OCI-LY7 (cell line): ENCODE data around the gene ELP4. TPM values are rescaled to one million over a fixed set of nuclear protein-coding genes. Genes with fewer than 3 reads are reported as not detected.

Experiments
- BruUV-seq: library from RNA; stranded (reverse); fragments of 400-500 nt; replicated peaks from 2 replicates; lab custom pipeline; 2021; lab: Mats Ljungman, UMichigan
- CTCF ChIA-PET: fragments of 300-600 bp; sonication (Branson Sonifier 250); formaldehyde crosslinking; loops from one replicate; lab custom pipeline; 2022; ENCODE audit warnings: antibody characterized with exemption; ENCODE audit not compliant: unreplicated experiment; lab: Charles Lee
- POLR2A ChIA-PET: fragments of 300-600 bp; sonication (Branson Sonifier 250); formaldehyde crosslinking; loops from one replicate; lab custom pipeline; 2022; ENCODE audit warnings: antibody characterized with exemption; lab: Charles Lee
- DNase-seq: peaks from one replicate; pipeline ENCODE4 v3.0.0-alpha.2; 2015; ENCODE audit warnings: low spot score
- H2AFZ ChIP-seq: fragments of 200-600 bp; sonication (generic), shearing (Covaris generic); 2 replicates; pipeline ENCODE4 v1.6.1; 2014; ENCODE audit warnings: mild to moderate bottlenecking, antibody characterized with exemption, low read length, moderate library complexity
- H3K27ac ChIP-seq: fragments of 200-600 bp; sonication (generic); 2 replicates; pipeline ENCODE4 v1.5.1; 2014; ENCODE audit warnings: mixed run types, low read depth, mild to moderate bottlenecking, moderate library complexity, low read length, inconsistent platforms; ENCODE audit not compliant: poor library complexity, severe bottlenecking
- H3K36me3 ChIP-seq: fragments of 200-600 bp; sonication (generic); 2 replicates; pipeline ENCODE4 v1.6.1; 2014; ENCODE audit warnings: mild to moderate bottlenecking, antibody characterized with exemption, low read length, moderate library complexity, mixed read lengths; ENCODE audit not compliant: insufficient read depth
- H3K4me1 ChIP-seq: fragments of 200-600 bp; sonication (generic); 2 replicates; pipeline ENCODE4 v1.5.1; 2014; ENCODE audit warnings: mild to moderate bottlenecking, low read length; ENCODE audit not compliant: insufficient read depth, poor library complexity, severe bottlenecking
- H3K4me2 ChIP-seq: fragments of 200-600 bp; sonication (generic); 2 replicates; pipeline ENCODE4 v1.6.1; 2014; ENCODE audit warnings: mild to moderate bottlenecking, low read length
- H3K4me3 ChIP-seq: fragments of 200-600 bp; sonication (generic); 2 replicates; pipeline ENCODE4 v1.5.1; 2014; ENCODE audit warnings: mild to moderate bottlenecking, low read depth, low read length; ENCODE audit not compliant: poor library complexity, severe bottlenecking
- H3K79me2 ChIP-seq: fragments of 200-600 bp; sonication (generic); 2 replicates; pipeline ENCODE4 v1.6.1; 2016; ENCODE audit warnings: low read depth, mild to moderate bottlenecking, low read length, moderate library complexity, mixed read lengths; ENCODE audit not compliant: insufficient read depth
- H3K9me2 ChIP-seq: fragments of 200-600 bp; sonication (generic); 2 replicates; pipeline ENCODE4 v1.6.1; 2016; ENCODE audit warnings: mild to moderate bottlenecking, low read length, mixed read lengths; ENCODE audit not compliant: insufficient read depth
- H3K9me3 ChIP-seq: fragments of 200-600 bp; sonication (generic); 2 replicates; pipeline ENCODE4 v1.6.1; 2014; ENCODE audit warnings: mild to moderate bottlenecking, mixed run types, low read length, mixed read lengths
- H4K20me1 ChIP-seq: fragments of 200-600 bp; sonication (generic); 2 replicates; pipeline ENCODE4 v1.6.1; 2014; ENCODE audit warnings: mild to moderate bottlenecking, antibody characterized with exemption, low read length, moderate library complexity, mixed read lengths; ENCODE audit not compliant: insufficient read depth
- CTCF ChIP-seq: fragments of 200-600 bp; sonication (generic); conservative IDR thresholded peaks from 2 replicates; pipeline ENCODE4 v1.5.1; 2014; ENCODE audit warnings: mild to moderate bottlenecking, antibody characterized with exemption, low read length, moderate library complexity, mixed read lengths
- EZH2phosphoT487 ChIP-seq: fragments of 200-600 bp; sonication (generic); IDR thresholded peaks from 2 replicates; pipeline ENCODE4 v1.6.1; 2018; ENCODE audit warnings: low read depth, borderline replicate concordance, mild to moderate bottlenecking, mixed run types, antibody characterized with exemption, low read length, moderate library complexity, mixed read lengths
- intact Hi-C: fragments of 100-400 bp; cut with micrococcal nuclease; formaldehyde crosslinking; loops from one replicate; pipeline ENCODE4 v1.10.0; 2022; ENCODE audit not compliant: unreplicated experiment
- total RNA-seq, 2 experiments: library from RNA; depleted of rRNA in 1 of 2; stranded (reverse); fragments of >200 nt in 1 of 2; shearing (Covaris generic) in 1 of 2; gene quantifications; 2 replicates each; pipeline ENCODE4 v1.2.3, GENCODE V29; 2014 to 2022

Gene ELP4
- total RNA-seq, 2 experiments from 2014 or later = 27.6 to 32.7 TPM

- Histone ChIP-seq H3K4me2 (no peak overlapping the region), H2AFZ (no peak overlapping the region), H3K36me3 (no peaks in the 10 kb centered on the region), H4K20me1 (no peaks in the 10 kb centered on the region), H3K9me2 (no peaks in the 10 kb centered on the region), H3K4me3 (no peak overlapping the region), H3K79me2 (no peaks in the 10 kb centered on the region), H3K4me1 (no peaks in the 10 kb centered on the region), H3K27ac (no peak overlapping the region), H3K9me3 (no peaks in the 10 kb centered on the region)
- TF ChIP-seq CTCF (no peak), EZH2phosphoT487 (no peak)
- ChIA-PET CTCF (no interaction called here), POLR2A (interaction anchor here (0.8 to 1.0 kb wide), 2 partner anchors 12 to 1046 kb away, joined by 3 to 4 read pairs; no protein-coding TSS in a partner anchor)
- no TSS peak for BruUV-seq
- DNase-seq = no peak
- intact Hi-C loops = no loop called here
These were observed 238.0 kb downstream of the ELP4 start for GRCh38 chr11:31747581-31747980.

- POLR2A ChIA-PET = no interaction called here
- H4K20me1 ChIP-seq = no peaks in the 10 kb centered on the region
- H2AFZ ChIP-seq = no peak overlapping the region
- TF ChIP-seq CTCF = no peak
- TF ChIP-seq EZH2phosphoT487 = no peak
- H3K4me3 ChIP-seq = no peak overlapping the region
- intact Hi-C loops = no loop called here
- no peaks in the 10 kb centered on the region for H3K79me2 ChIP-seq
- H3K27ac ChIP-seq = no peak overlapping the region
- H3K9me2 ChIP-seq = no peaks in the 10 kb centered on the region
- no peaks in the 10 kb centered on the region for H3K36me3 ChIP-seq
- no peak for DNase-seq
- no peaks in the 10 kb centered on the region for H3K4me1 ChIP-seq
- no TSS peak for BruUV-seq
- no peak overlapping the region for H3K4me2 ChIP-seq
- CTCF ChIA-PET = no interaction called here
- H3K9me3 ChIP-seq = no peaks in the 10 kb centered on the region
These were observed 247.8 kb downstream of the ELP4 start for GRCh38 chr11:31757260-31757835.

GRCh38 chr11:31761636-31762035, 252.1 kb downstream of the ELP4 start:
- H3K4me2 ChIP-seq = no peak overlapping the region
- no TSS peak for BruUV-seq
- H4K20me1 ChIP-seq = no peaks in the 10 kb centered on the region
- H3K9me2 ChIP-seq = no peaks in the 10 kb centered on the region
- no peaks in the 10 kb centered on the region for H3K9me3 ChIP-seq
- no peaks in the 10 kb centered on the region for H3K36me3 ChIP-seq
- H3K27ac ChIP-seq = no peak overlapping the region
- H2AFZ ChIP-seq = no peak overlapping the region
- POLR2A ChIA-PET = interaction anchor here (0.6 kb wide), 1 partner anchor 10 kb away, joined by 3 read pairs; no protein-coding TSS in a partner anchor
- TF ChIP-seq CTCF (no peak), EZH2phosphoT487 (no peak)
- CTCF ChIA-PET = no interaction called here
- no peaks in the 10 kb centered on the region for H3K79me2 ChIP-seq
- DNase-seq = no peak
- intact Hi-C loops = no loop called here
- no peaks in the 10 kb centered on the region for H3K4me1 ChIP-seq
- H3K4me3 ChIP-seq = no peak overlapping the region
